ENCODE results near the gene LRFN2. TPM values are rescaled to one million over a fixed set of nuclear protein-coding genes. Genes with fewer than 3 reads are reported as not detected.

LRFN2 gene
- total RNA-seq, 2 experiments from 2014 or later, result not detected

GRCh38 chr6:40350747-40351217, 236.4 kb downstream of the LRFN2 start:
- H3K4me1 ChIP-seq (ENCODE audit: insufficient read depth, low read length), result no peaks in the 10 kb centered on the region
- TF ChIP-seq CTCF (IDR thresholded peaks at IDR 0.05), result no peak
- DNase-seq, result no peak

GRCh38 chr6:40349901-40350746, 237.0 kb downstream of the LRFN2 start:
- Histone ChIP-seq H3K27ac (ENCODE audit: low read depth in 1 of 2, low read length in 2 of 2) (no peak overlapping the region), H3K27me3 (ENCODE audit: control insufficient read depth in 1 of 2, insufficient read depth in 2 of 2, low read length in 2 of 2) (no peaks in the 10 kb centered on the region), H3K4me1 (ENCODE audit: insufficient read depth, low read length) (no peaks in the 10 kb centered on the region), H3K36me3 (ENCODE audit: insufficient read depth, low read length) (no peaks in the 10 kb centered on the region), H3K4me3 (ENCODE audit: low read length) (no peak overlapping the region), H3K9me3 (ENCODE audit: control insufficient read depth in 1 of 2, insufficient read depth in 1 of 2, low read length in 2 of 2) (no peaks in the 10 kb centered on the region)
- Mint-ChIP-seq H3K9me3 (no peaks in the 10 kb centered on the region), H3K4me1 (ENCODE audit: low read depth) (no peaks in the 10 kb centered on the region), H3K27me3 (no peaks in the 10 kb centered on the region), H3K36me3 (ENCODE audit: low read depth) (no peaks in the 10 kb centered on the region), H3K4me3 (no peak overlapping the region), H3K27ac (no peak overlapping the region)
- no peak for TF ChIP-seq CTCF (IDR thresholded peaks at IDR 0.05)
- ATAC-seq (ENCODE audit: poor library complexity), result no peak
- DNase-seq, result peak in 1 of 14 experiments; percentile 12
- CTCF ChIA-PET, result no interaction called here
- intact Hi-C loops (cut with DNase I, micrococcal nuclease), result no loop called here
- POLR2A ChIA-PET, result no interaction called here

More at GRCh38 chr6:40350747-40351217, 236.4 kb downstream of the LRFN2 start:
- Histone ChIP-seq H3K4me3 (ENCODE audit: low read length) (no peak overlapping the region), H3K36me3 (ENCODE audit: insufficient read depth, low read length) (no peaks in the 10 kb centered on the region), H3K27ac (ENCODE audit: low read depth in 1 of 2, low read length in 2 of 2) (no peak overlapping the region), H3K9me3 (ENCODE audit: control insufficient read depth in 1 of 2, insufficient read depth in 1 of 2, low read length in 2 of 2) (no peaks in the 10 kb centered on the region), H3K27me3 (ENCODE audit: control insufficient read depth in 1 of 2, insufficient read depth in 2 of 2, low read length in 2 of 2) (no peaks in the 10 kb centered on the region)
- ChIA-PET POLR2A (no interaction called here), CTCF (no interaction called here)
- no peaks in the 10 kb centered on the region for H3K9me3 Mint-ChIP-seq
- H3K27me3 Mint-ChIP-seq, result no peaks in the 10 kb centered on the region
- no peak overlapping the region for H3K4me3 Mint-ChIP-seq
- H3K27ac Mint-ChIP-seq, result no peak overlapping the region
- H3K36me3 Mint-ChIP-seq (ENCODE audit: low read depth), result no peaks in the 10 kb centered on the region
- ATAC-seq (ENCODE audit: poor library complexity), result no peak
- H3K4me1 Mint-ChIP-seq (ENCODE audit: low read depth), result no peaks in the 10 kb centered on the region
- intact Hi-C loops (cut with DNase I, micrococcal nuclease), result no loop called here

- no peak for TF ChIP-seq CTCF (IDR thresholded peaks at IDR 0.05)
- no peaks in the 10 kb centered on the region for H3K36me3 ChIP-seq (ENCODE audit: insufficient read depth, low read length)
- DNase-seq (peak in 1 of 14 experiments; percentile 4), ATAC-seq (ENCODE audit: poor library complexity) (no peak)
- Mint-ChIP-seq H3K27me3 (no peaks in the 10 kb centered on the region), H3K27ac (no peak overlapping the region), H3K9me3 (no peaks in the 10 kb centered on the region), H3K36me3 (ENCODE audit: low read depth) (no peaks in the 10 kb centered on the region), H3K4me3 (no peak overlapping the region), H3K4me1 (ENCODE audit: low read depth) (no peaks in the 10 kb centered on the region)
- H3K27me3 ChIP-seq (ENCODE audit: control insufficient read depth in 1 of 2, insufficient read depth in 2 of 2, low read length in 2 of 2), result no peaks in the 10 kb centered on the region
- no peaks in the 10 kb centered on the region for H3K4me1 ChIP-seq (ENCODE audit: insufficient read depth, low read length)
- no peak overlapping the region for H3K27ac ChIP-seq (ENCODE audit: low read depth in 1 of 2, low read length in 2 of 2)
- H3K4me3 ChIP-seq (ENCODE audit: low read length), result no peak overlapping the region
- H3K9me3 ChIP-seq (ENCODE audit: control insufficient read depth in 1 of 2, insufficient read depth in 1 of 2, low read length in 2 of 2), result no peaks in the 10 kb centered on the region
- intact Hi-C loops (cut with DNase I, micrococcal nuclease), result no loop called here
- CTCF ChIA-PET, result no interaction called here
- POLR2A ChIA-PET, result no interaction called here
These were observed 237.9 kb downstream of the LRFN2 start for GRCh38 chr6:40349123-40349900.
